NCI-H748 (cell line): ENCODE data around the gene TM2D1.
"Not testable (repeated sequence)": the region's sequence is repeated elsewhere in the genome, so short reads cannot be mapped to it uniquely, and the experiment has no call there.

ENCODE experiments used
- DNase-seq: peaks from one replicate; lab custom pipeline; 2025; ENCODE audit not compliant: unreplicated experiment; lab: John Stamatoyannopoulos, UW

Gene TM2D1

GRCh38 chr1:61724813-61725694 lies at the start of gene TM2D1:
Gene TM2D1, minus strand, starts transcription at chr1:61725141. Its CDS starts 21 bp downstream, at chr1:61725120.
- peak; percentile 95 for DNase-seq

- DNase-seq, result no peak
Measured at GRCh38 chr1:61770131-61770530, 45.2 kb upstream of the TM2D1 start.

GRCh38 chr1:61757950-61758349 lies 33.0 kb upstream of the TM2D1 start:
- DNase-seq, result no peak

GRCh38 chr1:61756773-61757172 lies 31.8 kb upstream of the TM2D1 start:
- DNase-seq, result no peak

- peak; percentile 6 for DNase-seq
Measured at GRCh38 chr1:61754545-61754944, 29.6 kb upstream of the TM2D1 start.

GRCh38 chr1:61753998-61754508 lies 29.1 kb upstream of the TM2D1 start:
- DNase-seq, result no peak

GRCh38 chr1:61752921-61753389 lies 28.0 kb upstream of the TM2D1 start:
- DNase-seq, result peak; percentile 70

- DNase-seq, result no peak
Measured at GRCh38 chr1:61749574-61749973, 24.6 kb upstream of the TM2D1 start.

GRCh38 chr1:61748566-61748965 lies 23.6 kb upstream of the TM2D1 start:
- DNase-seq, result no peak

GRCh38 chr1:61746813-61747212 lies 21.9 kb upstream of the TM2D1 start:
- no peak for DNase-seq

GRCh38 chr1:61743716-61744580 lies 19.0 kb upstream of the TM2D1 start:
- DNase-seq, result peak; percentile 10

GRCh38 chr1:61743431-61743705 lies 18.4 kb upstream of the TM2D1 start:
- DNase-seq, result no peak

GRCh38 chr1:61742620-61743430 lies 17.9 kb upstream of the TM2D1 start:
- peak; percentile 72 for DNase-seq

- peak; percentile 91 for DNase-seq
Measured at GRCh38 chr1:61741711-61742619, 17.0 kb upstream of the TM2D1 start, which contains the start of gene PATJ. Gene PATJ, plus strand, starts transcription at chr1:61742480. Its CDS starts 20,413 bp downstream, at chr1:61762893.

GRCh38 chr1:61740751-61741700 lies 16.1 kb upstream of the TM2D1 start:
- DNase-seq, result no peak

GRCh38 chr1:61732726-61733125 lies 7.8 kb upstream of the TM2D1 start:
- no peak for DNase-seq

- not testable (repeated sequence) for DNase-seq
Measured at GRCh38 chr1:61730679-61731078, 5.7 kb upstream of the TM2D1 start.

- DNase-seq, result no peak
Measured at GRCh38 chr1:61727544-61727943, 2.6 kb upstream of the TM2D1 start.

- no peak for DNase-seq
Measured at GRCh38 chr1:61724506-61724812, 482 bp downstream of the TM2D1 start.
